ENCODE results near the gene RALY. TPM values are rescaled to one million over a fixed set of nuclear protein-coding genes. Genes with fewer than 3 reads are reported as not detected.

RALY gene
- total and polyA plus RNA-seq, 9 donors, result 51.7 to 131 (median 105) TPM

- H3K9me3 ChIP-seq, result no peaks in the 10 kb centered on the region
- intact Hi-C loops (cut with DNase I), result no loop called here
- no peak for DNase-seq
- WGBS, 3 donors, result 85 to 92% (median 87%) methylated on average over 8 of the region's 8 CpGs
- no peak overlapping the region for H3K4me3 ChIP-seq
- no peaks in the 10 kb centered on the region for H3K36me3 ChIP-seq
- no peaks in the 10 kb centered on the region for H3K27me3 ChIP-seq
- no peak overlapping the region for H3K27ac ChIP-seq
- no peaks in the 10 kb centered on the region for H3K4me1 ChIP-seq (ENCODE audit: insufficient read depth)
- no peak for TF ChIP-seq POLR2A (IDR thresholded peaks at IDR 0.05)
- no peak for TF ChIP-seq EP300 (IDR thresholded peaks at IDR 0.05)
- no peak for TF ChIP-seq CTCF (IDR thresholded peaks at IDR 0.05)
Measured at GRCh38 chr20:33967126-33967525, 26.6 kb upstream of the RALY start.

GRCh38 chr20:33969563-33969962 lies 24.1 kb upstream of the RALY start:
- intact Hi-C loops (cut with DNase I), result no loop called here

GRCh38 chr20:33970229-33970628 lies 23.5 kb upstream of the RALY start:
- intact Hi-C loops (cut with DNase I), result no loop called here
- H3K27ac ChIP-seq, result no peak overlapping the region
- H3K9me3 ChIP-seq, result no peaks in the 10 kb centered on the region
- no peaks in the 10 kb centered on the region for H3K36me3 ChIP-seq
- WGBS, 3 donors, result 83 to 95% (median 89%) methylated on average over 2 of the region's 2 CpGs
- DNase-seq, result no peak
- H3K4me3 ChIP-seq, result no peak overlapping the region
- no peaks in the 10 kb centered on the region for H3K4me1 ChIP-seq (ENCODE audit: insufficient read depth)
- no peaks in the 10 kb centered on the region for H3K27me3 ChIP-seq
- TF ChIP-seq EP300 (IDR thresholded peaks at IDR 0.05), result no peak
- no peak for TF ChIP-seq POLR2A (IDR thresholded peaks at IDR 0.05)
- no peak for TF ChIP-seq CTCF (IDR thresholded peaks at IDR 0.05)

More at GRCh38 chr20:33969563-33969962, 24.1 kb upstream of the RALY start:
- WGBS, 3 donors, result 70 to 78% (median 74%) methylated on average over 4 of the region's 4 CpGs
- Histone ChIP-seq H3K27me3 (no peaks in the 10 kb centered on the region), H3K36me3 (no peaks in the 10 kb centered on the region), H3K4me1 (ENCODE audit: insufficient read depth) (no peaks in the 10 kb centered on the region), H3K27ac (no peak overlapping the region), H3K4me3 (no peak overlapping the region), H3K9me3 (no peaks in the 10 kb centered on the region)
- DNase-seq, result no peak
- TF ChIP-seq CTCF (IDR thresholded peaks at IDR 0.05) (no peak), POLR2A (IDR thresholded peaks at IDR 0.05) (no peak), EP300 (IDR thresholded peaks at IDR 0.05) (no peak)

GRCh38 chr20:33971147-33971975 lies 22.4 kb upstream of the RALY start:
- Histone ChIP-seq H3K36me3 (no peaks in the 10 kb centered on the region), H3K27ac (no peak overlapping the region), H3K4me1 (ENCODE audit: insufficient read depth) (no peaks in the 10 kb centered on the region), H3K4me3 (no peak overlapping the region), H3K27me3 (no peaks in the 10 kb centered on the region), H3K9me3 (no peaks in the 10 kb centered on the region)
- no peak for TF ChIP-seq EP300 (IDR thresholded peaks at IDR 0.05)
- WGBS, 3 donors, result 59 to 71% (median 67%) methylated on average over 6 of the region's 6 CpGs
- intact Hi-C loops (cut with DNase I), result no loop called here
- no peak for DNase-seq

GRCh38 chr20:33976959-33977358 lies 16.8 kb upstream of the RALY start:
- Histone ChIP-seq H3K4me1 (ENCODE audit: insufficient read depth) (no peaks in the 10 kb centered on the region), H3K27ac (no peak overlapping the region), H3K27me3 (no peaks in the 10 kb centered on the region), H3K36me3 (no peaks in the 10 kb centered on the region), H3K9me3 (no peaks in the 10 kb centered on the region), H3K4me3 (no peak overlapping the region)
- DNase-seq, result no peak
- intact Hi-C loops (cut with DNase I), result no loop called here
- no peak for TF ChIP-seq POLR2A (IDR thresholded peaks at IDR 0.05)
- TF ChIP-seq CTCF (IDR thresholded peaks at IDR 0.05), result no peak
- no peak for TF ChIP-seq EP300 (IDR thresholded peaks at IDR 0.05)

Measured in ovary (tissue), 9 donors.